OCI-LY1 (cell line): ENCODE measurements around the gene TEDC2.

Experiments used
- H2AFZ ChIP-seq: fragments of 200-600 bp; sonication (generic), shearing (Covaris generic); 2 replicates; pipeline ENCODE4 v1.6.0; 2014; ENCODE audit warnings: antibody characterized with exemption, mild to moderate bottlenecking, low read length
- H3F3A ChIP-seq: fragments of 200-600 bp; sonication (generic), shearing (Covaris generic); 2 replicates; pipeline ENCODE4 v1.6.0; 2014; ENCODE audit warnings: mild to moderate bottlenecking, antibody characterized with exemption, low read length, moderate library complexity; ENCODE audit not compliant: insufficient read depth
- H3K27ac ChIP-seq: fragments of 200-600 bp; sonication (generic); 2 replicates; pipeline ENCODE4 v1.5.1; 2014; ENCODE audit warnings: low read length, mixed run types, mild to moderate bottlenecking, low read depth; ENCODE audit not compliant: poor library complexity, severe bottlenecking
- H3K27me3 ChIP-seq: fragments of 200-600 bp; sonication (generic); 2 replicates; pipeline ENCODE4 v1.6.0; 2014; ENCODE audit warnings: antibody characterized with exemption, mild to moderate bottlenecking, low read length, moderate library complexity; ENCODE audit not compliant: insufficient read depth
- H3K36me3 ChIP-seq: fragments of 200-600 bp; sonication (generic); 2 replicates; pipeline ENCODE4 v1.6.1; 2014; ENCODE audit warnings: mild to moderate bottlenecking, antibody characterized with exemption, low read length, moderate library complexity, mixed read lengths; ENCODE audit not compliant: insufficient read depth
- H3K4me1 ChIP-seq: fragments of 200-600 bp; sonication (generic); 2 replicates; pipeline ENCODE4 v1.5.1; 2014; ENCODE audit warnings: mild to moderate bottlenecking, low read length, moderate library complexity; ENCODE audit not compliant: insufficient read depth, severe bottlenecking
- H3K4me2 ChIP-seq: fragments of 200-600 bp; sonication (generic), shearing (Covaris generic); 2 replicates; pipeline ENCODE4 v1.6.1; 2014; ENCODE audit warnings: low read length
- H3K4me3 ChIP-seq: fragments of 200-600 bp; sonication (generic); 2 replicates; pipeline ENCODE4 v1.5.1; 2014; ENCODE audit warnings: low read length, low read depth, mild to moderate bottlenecking, mixed read lengths; ENCODE audit not compliant: poor library complexity, severe bottlenecking
- H3K79me2 ChIP-seq: fragments of 200-600 bp; shearing (Covaris generic); 2 replicates; pipeline ENCODE4 v1.6.1; 2016; ENCODE audit warnings: mixed run types, low read length, mixed read lengths; ENCODE audit not compliant: insufficient read depth
- H3K9ac ChIP-seq: fragments of 200-600 bp; sonication (generic), shearing (Covaris generic); 2 replicates; pipeline ENCODE4 v1.6.1; 2014; ENCODE audit warnings: mild to moderate bottlenecking, low read length, mixed read lengths
- H3K9me2 ChIP-seq: fragments of 200-600 bp; sonication (generic), shearing (Covaris generic); 2 replicates; pipeline ENCODE4 v1.6.1; 2014; ENCODE audit warnings: low read depth, mild to moderate bottlenecking, low read length, mixed read lengths
- H3K9me3 ChIP-seq: fragments of 200-600 bp; shearing (Covaris generic); 2 replicates; pipeline ENCODE4 v1.6.1; 2014; ENCODE audit warnings: low read length, mixed read lengths
- H4K20me1 ChIP-seq: fragments of 200-600 bp; sonication (generic), shearing (Covaris generic); 2 replicates; pipeline ENCODE4 v1.6.0; 2016; ENCODE audit warnings: mild to moderate bottlenecking, low read length; ENCODE audit not compliant: insufficient read depth
- EZH2 ChIP-seq: fragments of 200-600 bp; sonication (generic), shearing (Covaris generic); IDR thresholded peaks from 2 replicates; pipeline ENCODE4 v1.8.0; 2017; ENCODE audit warnings: borderline replicate concordance, mixed run types, mild to moderate bottlenecking, antibody characterized with exemption, low read length, moderate library complexity, mixed read lengths
- TF ChIP-seq, protein P1 (sequence below): fragments of 200-600 bp; sonication (generic), shearing (Covaris generic); IDR thresholded peaks from 2 replicates; pipeline ENCODE4 v1.5.1; 2017; ENCODE audit warnings: mild to moderate bottlenecking, antibody characterized with exemption, low read length, moderate library complexity, mixed read lengths

TEDC2 gene

DNA sequence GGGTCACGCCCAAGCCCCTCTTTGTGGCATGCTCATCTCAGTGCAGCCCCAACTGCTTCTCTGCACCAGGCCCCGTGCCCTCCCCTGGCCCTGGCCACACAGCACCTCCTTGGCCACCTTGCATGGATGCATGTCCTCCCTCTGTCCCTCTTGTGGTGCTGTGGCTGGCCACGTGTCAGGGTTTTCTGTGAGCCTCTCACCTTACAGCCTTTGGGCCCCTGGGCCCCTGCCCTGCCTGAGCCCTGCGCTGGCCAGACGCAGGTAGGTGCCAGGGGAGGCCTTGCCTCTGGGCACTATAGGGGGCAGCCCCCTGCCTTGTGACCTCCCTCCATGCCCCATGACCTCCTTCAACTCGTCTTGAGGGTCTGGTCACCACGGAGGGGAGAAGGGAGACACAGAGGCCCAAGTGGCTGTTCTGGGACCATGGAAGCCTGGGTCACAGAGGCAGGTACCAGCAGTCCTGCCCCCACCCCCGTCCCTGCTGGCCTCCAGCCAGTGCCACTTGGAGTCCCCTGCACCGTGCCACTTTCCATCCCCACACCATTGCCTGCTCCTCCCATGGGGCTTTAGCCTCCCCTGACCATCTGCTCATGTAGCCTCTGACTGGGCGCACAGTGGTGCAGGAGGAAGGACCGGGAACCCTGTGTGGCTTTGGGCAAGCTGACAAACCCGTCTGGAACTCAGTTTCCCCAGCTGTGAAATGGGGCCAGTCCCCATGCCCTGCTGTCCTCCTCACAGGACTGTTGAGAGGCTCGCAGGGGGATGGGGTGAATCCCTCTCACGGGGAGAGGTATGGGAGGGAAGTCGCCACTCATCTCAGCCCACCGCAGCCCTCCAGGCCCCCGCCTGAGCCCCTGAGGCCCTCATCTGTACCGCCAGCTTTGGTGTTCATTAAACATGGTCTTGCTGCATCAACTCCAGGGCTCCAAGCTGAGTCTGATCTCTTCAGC is 42.3 kb downstream of the TEDC2 start:
- Histone ChIP-seq H3F3A (no peaks in the 10 kb centered on the region), H3K9me2 (no peaks in the 10 kb centered on the region), H3K36me3 (no peaks in the 10 kb centered on the region), H3K27me3 (no peaks in the 10 kb centered on the region), H2AFZ (no peak overlapping the region), H4K20me1 (no peaks in the 10 kb centered on the region), H3K27ac (no peak overlapping the region), H3K79me2 (no peaks in the 10 kb centered on the region), H3K4me3 (no peak overlapping the region), H3K4me2 (no peak overlapping the region), H3K9me3 (no peaks in the 10 kb centered on the region), H3K4me1 (peaks cover 22% of the 10 kb centered on the region), H3K9ac (no peak overlapping the region)
- TF ChIP-seq, protein P1, sequence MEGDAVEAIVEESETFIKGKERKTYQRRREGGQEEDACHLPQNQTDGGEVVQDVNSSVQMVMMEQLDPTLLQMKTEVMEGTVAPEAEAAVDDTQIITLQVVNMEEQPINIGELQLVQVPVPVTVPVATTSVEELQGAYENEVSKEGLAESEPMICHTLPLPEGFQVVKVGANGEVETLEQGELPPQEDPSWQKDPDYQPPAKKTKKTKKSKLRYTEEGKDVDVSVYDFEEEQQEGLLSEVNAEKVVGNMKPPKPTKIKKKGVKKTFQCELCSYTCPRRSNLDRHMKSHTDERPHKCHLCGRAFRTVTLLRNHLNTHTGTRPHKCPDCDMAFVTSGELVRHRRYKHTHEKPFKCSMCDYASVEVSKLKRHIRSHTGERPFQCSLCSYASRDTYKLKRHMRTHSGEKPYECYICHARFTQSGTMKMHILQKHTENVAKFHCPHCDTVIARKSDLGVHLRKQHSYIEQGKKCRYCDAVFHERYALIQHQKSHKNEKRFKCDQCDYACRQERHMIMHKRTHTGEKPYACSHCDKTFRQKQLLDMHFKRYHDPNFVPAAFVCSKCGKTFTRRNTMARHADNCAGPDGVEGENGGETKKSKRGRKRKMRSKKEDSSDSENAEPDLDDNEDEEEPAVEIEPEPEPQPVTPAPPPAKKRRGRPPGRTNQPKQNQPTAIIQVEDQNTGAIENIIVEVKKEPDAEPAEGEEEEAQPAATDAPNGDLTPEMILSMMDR: no peak
- TF ChIP-seq EZH2: no peak

DNA sequence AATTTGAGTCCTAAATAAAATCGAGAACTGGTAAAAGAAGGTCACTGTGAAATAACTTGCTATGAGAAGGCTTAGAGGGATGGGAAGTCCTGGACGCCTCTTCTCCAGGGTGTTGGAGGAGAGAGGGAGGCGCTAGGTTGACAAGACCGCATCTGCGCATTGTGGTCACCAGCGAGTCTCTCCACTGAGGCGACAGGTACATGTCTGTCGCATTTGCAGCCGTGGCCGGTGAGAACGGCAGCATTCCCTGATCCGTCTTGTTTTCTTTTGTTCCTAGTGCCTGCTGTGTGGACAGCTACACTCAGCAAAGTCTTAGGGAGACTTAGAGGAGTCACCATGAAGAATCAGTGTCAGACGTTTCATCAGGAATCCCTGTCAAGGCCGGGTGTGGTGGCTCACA is 45.8 kb downstream of the TEDC2 start:
- Histone ChIP-seq H3K4me3 (no peak overlapping the region), H3K4me1 (peaks cover 27% of the 10 kb centered on the region), H3K27ac (no peak overlapping the region), H3K79me2 (no peaks in the 10 kb centered on the region), H4K20me1 (no peaks in the 10 kb centered on the region), H3K9ac (no peak overlapping the region), H3K9me3 (no peaks in the 10 kb centered on the region), H3K36me3 (no peaks in the 10 kb centered on the region), H3K4me2 (no peak overlapping the region), H3F3A (no peaks in the 10 kb centered on the region), H2AFZ (no peak overlapping the region), H3K27me3 (no peaks in the 10 kb centered on the region), H3K9me2 (no peaks in the 10 kb centered on the region)
- TF ChIP-seq, protein P1: no peak
- no peak for TF ChIP-seq EZH2

DNA sequence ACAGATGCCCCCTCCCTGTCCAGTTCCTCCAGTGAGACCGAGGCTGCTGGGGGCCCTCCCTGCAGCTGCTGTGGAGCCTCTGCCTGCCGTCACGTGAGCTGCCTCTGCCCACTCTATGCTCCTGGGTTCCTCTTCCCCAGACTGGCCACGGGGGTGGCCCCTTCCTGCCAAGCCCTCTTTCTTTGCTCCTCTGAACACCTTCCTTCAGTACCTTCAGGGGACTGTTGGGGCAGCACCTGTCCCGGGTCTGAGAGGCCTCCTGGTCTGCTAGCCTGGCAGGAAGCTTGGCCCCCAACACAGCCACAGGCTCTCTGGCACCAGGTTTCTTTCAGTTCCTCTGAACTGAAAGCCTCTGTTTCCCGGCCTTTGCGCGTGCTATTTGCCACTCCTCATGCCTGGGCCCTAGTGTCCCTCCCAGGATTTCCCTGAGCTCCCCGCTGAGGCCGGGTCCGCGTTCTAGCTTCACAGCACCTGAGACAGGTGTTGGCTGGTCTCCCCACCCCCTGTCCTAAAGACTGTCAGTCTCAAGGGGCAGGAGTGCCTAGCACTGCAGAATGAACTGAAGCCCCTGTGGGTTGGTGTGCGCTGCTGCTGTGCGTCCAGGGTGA is 47.2 kb downstream of the TEDC2 start:
- Histone ChIP-seq H3K27ac (no peak overlapping the region), H3K4me3 (no peak overlapping the region), H3K79me2 (no peaks in the 10 kb centered on the region), H3K9me3 (no peaks in the 10 kb centered on the region), H3K9me2 (no peaks in the 10 kb centered on the region), H3K4me2 (no peak overlapping the region), H3F3A (no peaks in the 10 kb centered on the region), H3K9ac (no peak overlapping the region), H3K27me3 (no peaks in the 10 kb centered on the region), H4K20me1 (no peaks in the 10 kb centered on the region), H3K4me1 (peaks cover 23% of the 10 kb centered on the region), H2AFZ (no peak overlapping the region), H3K36me3 (no peaks in the 10 kb centered on the region)
- TF ChIP-seq EZH2: no peak
- TF ChIP-seq, protein P1: no peak
